ENCODE data around the gene DBH. TPM values are rescaled to one million over a fixed set of nuclear protein-coding genes. Genes with fewer than 3 reads are reported as not detected.

DBH gene
- total and polyA plus RNA-seq, 2 of the 13 experiments (the other 11 are each of a cell fraction or from before 2014, with no cell fraction given): not detected

- no peaks in the 10 kb centered on the region for H3K27me3 ChIP-seq (ENCODE audit: control insufficient read depth in 1 of 2, insufficient read depth in 2 of 2, low read length in 2 of 2)
- H3K4me2 ChIP-seq (ENCODE audit: low read depth, low read length): no peak overlapping the region
- FAIRE-seq: no peak
- H4K20me1 ChIP-seq (ENCODE audit: insufficient read depth, low read length): no peaks in the 10 kb centered on the region; the same call in 1 of the 2 replicates
- no peaks in the 10 kb centered on the region for H3K79me2 ChIP-seq (ENCODE audit: insufficient read depth, low read length)
- H3K27ac ChIP-seq (ENCODE audit: extremely low read length, insufficient read depth, low read length): no peak overlapping the region
- no peak overlapping the region for H2AFZ ChIP-seq (ENCODE audit: low read length)
- WGBS (ENCODE audit: low lambda C conversion rate): 95% methylated on average over 9 of the region's 10 CpGs
- peaks cover 20 to 47% of the 10 kb centered on the region in 2 experiments for H3K36me3 ChIP-seq (replicated peaks in 1 of 2; ENCODE audit: control insufficient read depth in 1 of 2, insufficient read depth in 2 of 2, low read length in 2 of 2)
- no peak for ATAC-seq
- in situ Hi-C loops (cut with HindIII; ENCODE audit: extremely low pct_ligation_motif_present, low pct_unique_long_range_greater_than_20kb) (no loop called here), intact Hi-C loops (cut with micrococcal nuclease; ENCODE audit: unreplicated experiment) (no loop called here)
- TF ChIP-seq CHCHD3 (CRISPR knock-in tag; IDR thresholded peaks at IDR 0.05) (no peak), BCL6 (CRISPR knock-in tag; IDR thresholded peaks at IDR 0.05) (no peak), ZSCAN9 (CRISPR knock-in tag; IDR thresholded peaks at IDR 0.05; ENCODE audit: borderline replicate concordance) (no peak), ZSCAN31 (CRISPR knock-in tag; IDR thresholded peaks at IDR 0.05; ENCODE audit: low read depth) (no peak), ZNF34 (CRISPR knock-in tag; IDR thresholded peaks at IDR 0.05; ENCODE audit: borderline replicate concordance) (no peak), ARID5B (CRISPR knock-in tag; IDR thresholded peaks at IDR 0.05) (no peak)
- no peaks in the 10 kb centered on the region for H3K4me1 ChIP-seq (ENCODE audit: insufficient read depth, low read length)
- no TSS peak for BruUV-seq (replicated peaks)
- no peak for DNase-seq (ENCODE audit: low spot score)
- ChIA-PET POLR2A (no interaction called here), CTCF (ENCODE audit: low intra/inter-chr PET ratio, low total read pairs) (interaction anchor here (0.6 kb wide), 1 partner anchor 47 kb away, joined by 3 read pairs; no protein-coding TSS in a partner anchor)
- H3K4me3 ChIP-seq (replicated peaks in 1 of 3; ENCODE audit: insufficient read depth in 1 of 3, low read depth in 2 of 3, low read length in 3 of 3): no peak overlapping the region
- no peaks in the 10 kb centered on the region for H3K9me3 ChIP-seq (ENCODE audit: low read length)
- no peak overlapping the region for H3K9ac ChIP-seq (ENCODE audit: insufficient read depth, low read depth, low read length)
These were observed 57.0 kb downstream of the DBH start for GRCh38 chr9:133693116-133693515.

Data from HepG2 (cell line).